ENCODE measurements around the gene ZNF718.
"Not testable (repeated sequence)": the region's sequence is repeated elsewhere in the genome, so short reads cannot be mapped to it uniquely, and the experiment has no call there.

Gene ZNF718

GRCh38 chr4:147233-147632 lies 22.9 kb downstream of the ZNF718 start:
- DNase-seq (ENCODE audit: low read depth in 1 of 2, low spot score in 1 of 2), result no peak

GRCh38 chr4:161496-162284 lies 37.4 kb downstream of the ZNF718 start:
- no peak for DNase-seq (ENCODE audit: low read depth in 1 of 2, low spot score in 1 of 2)

GRCh38 chr4:169640-170039 lies 45.3 kb downstream of the ZNF718 start:
- not testable (repeated sequence) for DNase-seq (ENCODE audit: low read depth in 1 of 2, low spot score in 1 of 2)

GRCh38 chr4:171318-171717 lies 47.0 kb downstream of the ZNF718 start:
- DNase-seq (ENCODE audit: low read depth in 1 of 2, low spot score in 1 of 2), result not testable (repeated sequence)

GRCh38 chr4:173666-174314 lies 49.5 kb downstream of the ZNF718 start:
- no peak for DNase-seq (ENCODE audit: low read depth in 1 of 2, low spot score in 1 of 2)

- no peak for DNase-seq (ENCODE audit: low read depth in 1 of 2, low spot score in 1 of 2)
These were observed 51.7 kb downstream of the ZNF718 start for GRCh38 chr4:175986-176385.

- no peak for DNase-seq (ENCODE audit: low read depth in 1 of 2, low spot score in 1 of 2)
These were observed 52.7 kb downstream of the ZNF718 start for GRCh38 chr4:176995-177394.

- DNase-seq (ENCODE audit: low read depth in 1 of 2, low spot score in 1 of 2), result not testable (repeated sequence)
These were observed 57.9 kb downstream of the ZNF718 start for GRCh38 chr4:182225-182624.

- no peak for DNase-seq (ENCODE audit: low read depth in 1 of 2, low spot score in 1 of 2)
These were observed 63.8 kb downstream of the ZNF718 start for GRCh38 chr4:188091-188490.

GRCh38 chr4:195159-195558 lies 70.9 kb downstream of the ZNF718 start:
- not testable (repeated sequence) for DNase-seq (ENCODE audit: low read depth in 1 of 2, low spot score in 1 of 2)

GRCh38 chr4:200936-201335 lies 76.6 kb downstream of the ZNF718 start:
- no peak for DNase-seq (ENCODE audit: low read depth in 1 of 2, low spot score in 1 of 2)

- DNase-seq (ENCODE audit: low read depth in 1 of 2, low spot score in 1 of 2), result not testable (repeated sequence)
These were observed 78.5 kb downstream of the ZNF718 start for GRCh38 chr4:202822-203221.

GRCh38 chr4:205097-205756 lies 80.9 kb downstream of the ZNF718 start:
- DNase-seq (ENCODE audit: low read depth in 1 of 2, low spot score in 1 of 2), result no peak

- DNase-seq (ENCODE audit: low read depth in 1 of 2, low spot score in 1 of 2), result no peak
These were observed 81.8 kb downstream of the ZNF718 start for GRCh38 chr4:206054-206453.

GRCh38 chr4:208416-209096 lies 84.3 kb downstream of the ZNF718 start:
- DNase-seq (ENCODE audit: low read depth in 1 of 2, low spot score in 1 of 2), result not testable (repeated sequence)

- no peak for DNase-seq (ENCODE audit: low read depth in 1 of 2, low spot score in 1 of 2)
These were observed 86.8 kb downstream of the ZNF718 start for GRCh38 chr4:211033-211511.

GRCh38 chr4:212438-213188 lies 88.3 kb downstream of the ZNF718 start:
- no peak for DNase-seq (ENCODE audit: low read depth in 1 of 2, low spot score in 1 of 2)

GRCh38 chr4:213189-213535 lies 88.9 kb downstream of the ZNF718 start:
- DNase-seq (ENCODE audit: low read depth in 1 of 2, low spot score in 1 of 2), result not testable (repeated sequence)
